Measurements from ENCODE around the gene TRIO.

DNA sequence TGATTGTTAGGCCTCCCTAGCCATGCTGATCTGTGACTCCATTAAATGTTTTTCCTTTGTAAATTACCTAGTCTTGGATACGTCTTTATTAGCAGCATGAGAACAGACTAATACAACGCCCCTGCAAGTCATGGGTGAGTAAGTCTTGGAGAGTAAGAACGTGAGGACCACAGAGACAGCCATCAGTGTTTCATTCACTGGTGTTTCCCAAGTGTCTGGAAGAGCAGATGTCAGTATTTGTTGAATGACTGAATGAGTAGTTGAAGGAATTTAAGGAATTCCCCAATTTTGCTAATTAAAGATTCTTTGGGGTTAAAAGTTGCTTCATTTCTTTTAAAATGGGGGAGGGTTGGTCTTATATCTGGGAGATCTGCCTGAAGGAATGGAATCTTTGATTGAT, 178.8 kb downstream of the TRIO start:
- TF ChIP-seq, protein P1, sequence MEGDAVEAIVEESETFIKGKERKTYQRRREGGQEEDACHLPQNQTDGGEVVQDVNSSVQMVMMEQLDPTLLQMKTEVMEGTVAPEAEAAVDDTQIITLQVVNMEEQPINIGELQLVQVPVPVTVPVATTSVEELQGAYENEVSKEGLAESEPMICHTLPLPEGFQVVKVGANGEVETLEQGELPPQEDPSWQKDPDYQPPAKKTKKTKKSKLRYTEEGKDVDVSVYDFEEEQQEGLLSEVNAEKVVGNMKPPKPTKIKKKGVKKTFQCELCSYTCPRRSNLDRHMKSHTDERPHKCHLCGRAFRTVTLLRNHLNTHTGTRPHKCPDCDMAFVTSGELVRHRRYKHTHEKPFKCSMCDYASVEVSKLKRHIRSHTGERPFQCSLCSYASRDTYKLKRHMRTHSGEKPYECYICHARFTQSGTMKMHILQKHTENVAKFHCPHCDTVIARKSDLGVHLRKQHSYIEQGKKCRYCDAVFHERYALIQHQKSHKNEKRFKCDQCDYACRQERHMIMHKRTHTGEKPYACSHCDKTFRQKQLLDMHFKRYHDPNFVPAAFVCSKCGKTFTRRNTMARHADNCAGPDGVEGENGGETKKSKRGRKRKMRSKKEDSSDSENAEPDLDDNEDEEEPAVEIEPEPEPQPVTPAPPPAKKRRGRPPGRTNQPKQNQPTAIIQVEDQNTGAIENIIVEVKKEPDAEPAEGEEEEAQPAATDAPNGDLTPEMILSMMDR (IDR thresholded peaks at IDR 0.05) = no peak
- TF ChIP-seq POLR2AphosphoS5 (IDR thresholded peaks at IDR 0.05; ENCODE audit: low read depth, low read length) = no peak
- TF ChIP-seq FOXJ3 (CRISPR knock-in tag; IDR thresholded peaks at IDR 0.05) = no peak
- TF ChIP-seq, protein P2, sequence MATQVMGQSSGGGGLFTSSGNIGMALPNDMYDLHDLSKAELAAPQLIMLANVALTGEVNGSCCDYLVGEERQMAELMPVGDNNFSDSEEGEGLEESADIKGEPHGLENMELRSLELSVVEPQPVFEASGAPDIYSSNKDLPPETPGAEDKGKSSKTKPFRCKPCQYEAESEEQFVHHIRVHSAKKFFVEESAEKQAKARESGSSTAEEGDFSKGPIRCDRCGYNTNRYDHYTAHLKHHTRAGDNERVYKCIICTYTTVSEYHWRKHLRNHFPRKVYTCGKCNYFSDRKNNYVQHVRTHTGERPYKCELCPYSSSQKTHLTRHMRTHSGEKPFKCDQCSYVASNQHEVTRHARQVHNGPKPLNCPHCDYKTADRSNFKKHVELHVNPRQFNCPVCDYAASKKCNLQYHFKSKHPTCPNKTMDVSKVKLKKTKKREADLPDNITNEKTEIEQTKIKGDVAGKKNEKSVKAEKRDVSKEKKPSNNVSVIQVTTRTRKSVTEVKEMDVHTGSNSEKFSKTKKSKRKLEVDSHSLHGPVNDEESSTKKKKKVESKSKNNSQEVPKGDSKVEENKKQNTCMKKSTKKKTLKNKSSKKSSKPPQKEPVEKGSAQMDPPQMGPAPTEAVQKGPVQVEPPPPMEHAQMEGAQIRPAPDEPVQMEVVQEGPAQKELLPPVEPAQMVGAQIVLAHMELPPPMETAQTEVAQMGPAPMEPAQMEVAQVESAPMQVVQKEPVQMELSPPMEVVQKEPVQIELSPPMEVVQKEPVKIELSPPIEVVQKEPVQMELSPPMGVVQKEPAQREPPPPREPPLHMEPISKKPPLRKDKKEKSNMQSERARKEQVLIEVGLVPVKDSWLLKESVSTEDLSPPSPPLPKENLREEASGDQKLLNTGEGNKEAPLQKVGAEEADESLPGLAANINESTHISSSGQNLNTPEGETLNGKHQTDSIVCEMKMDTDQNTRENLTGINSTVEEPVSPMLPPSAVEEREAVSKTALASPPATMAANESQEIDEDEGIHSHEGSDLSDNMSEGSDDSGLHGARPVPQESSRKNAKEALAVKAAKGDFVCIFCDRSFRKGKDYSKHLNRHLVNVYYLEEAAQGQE (IDR thresholded peaks at IDR 0.05; ENCODE audit: low read depth, low read length) = no peak
- TF ChIP-seq GATA2 (CRISPR knock-in tag; IDR thresholded peaks at IDR 0.05) = no peak
